ENCODE results near the gene THBD.

THBD gene

DNA sequence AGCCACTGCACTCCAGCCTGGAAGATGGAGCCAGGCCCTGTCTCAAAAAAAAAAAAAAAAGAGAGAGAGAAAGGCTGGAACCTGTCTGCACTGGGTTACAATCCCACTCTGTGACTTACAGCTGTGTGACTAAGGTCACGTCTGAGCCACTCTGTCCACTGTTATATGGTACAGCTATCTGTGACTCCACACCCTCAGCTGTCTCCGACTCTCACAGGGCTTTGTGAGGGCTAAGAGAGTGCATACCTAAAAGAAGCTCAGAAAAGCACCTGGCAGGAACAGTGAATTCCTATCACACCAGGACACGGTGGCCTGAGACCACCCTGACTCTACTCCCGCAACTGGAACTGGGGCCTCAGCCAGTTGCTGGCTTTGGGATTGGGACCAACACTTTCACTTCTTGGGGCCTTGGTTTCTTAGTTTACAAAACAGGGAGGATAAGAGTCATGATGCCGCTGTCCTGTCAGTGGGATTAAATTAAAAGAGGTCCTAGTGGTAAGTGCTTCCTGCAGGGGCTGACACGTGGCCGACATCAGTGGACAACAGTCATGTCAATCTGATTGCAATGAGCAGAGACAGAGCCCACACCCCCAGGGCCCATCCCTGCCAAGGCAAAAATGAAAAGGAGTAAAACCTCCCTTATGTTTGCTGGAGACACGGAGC, 42.4 kb upstream of the THBD start:
- Histone ChIP-seq H3K9ac (ENCODE audit: low read depth, low read length) (no peak overlapping the region), H3K4me1 (ENCODE audit: control insufficient read depth, insufficient read depth, low read length) (no peaks in the 10 kb centered on the region), H3K4me3 (ENCODE audit: low read depth, low read length) (no peak overlapping the region), H3K9me3 (ENCODE audit: control insufficient read depth, insufficient read depth, low read length) (no peaks in the 10 kb centered on the region), H3K27me3 (ENCODE audit: control insufficient read depth, insufficient read depth, low read length) (no peaks in the 10 kb centered on the region), H3K36me3 (ENCODE audit: control insufficient read depth, insufficient read depth, low read length) (no peaks in the 10 kb centered on the region)

DNA sequence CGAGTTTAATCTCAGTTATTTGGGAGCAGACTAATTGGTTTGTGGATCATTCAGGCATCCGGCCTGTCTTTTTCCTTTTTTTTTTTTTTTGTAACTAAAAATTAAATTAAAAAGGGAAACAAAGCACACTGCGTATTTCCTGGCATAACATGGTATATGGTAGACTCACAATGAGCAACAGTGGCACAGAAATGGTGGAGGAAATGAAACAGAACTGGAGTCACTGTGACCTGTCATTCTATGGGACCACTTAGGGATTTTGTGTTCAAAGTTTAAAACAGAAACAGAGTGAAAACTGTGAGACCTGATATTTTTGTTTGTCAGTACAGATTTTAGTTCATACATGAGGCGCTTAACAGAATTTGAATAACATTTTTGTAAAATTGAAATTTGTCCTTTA, 41.4 kb upstream of the THBD start:
- Histone ChIP-seq H3K4me1 (ENCODE audit: control insufficient read depth, insufficient read depth, low read length) (no peaks in the 10 kb centered on the region), H3K9me3 (ENCODE audit: control insufficient read depth, insufficient read depth, low read length) (no peaks in the 10 kb centered on the region), H3K27me3 (ENCODE audit: control insufficient read depth, insufficient read depth, low read length) (no peaks in the 10 kb centered on the region)

DNA sequence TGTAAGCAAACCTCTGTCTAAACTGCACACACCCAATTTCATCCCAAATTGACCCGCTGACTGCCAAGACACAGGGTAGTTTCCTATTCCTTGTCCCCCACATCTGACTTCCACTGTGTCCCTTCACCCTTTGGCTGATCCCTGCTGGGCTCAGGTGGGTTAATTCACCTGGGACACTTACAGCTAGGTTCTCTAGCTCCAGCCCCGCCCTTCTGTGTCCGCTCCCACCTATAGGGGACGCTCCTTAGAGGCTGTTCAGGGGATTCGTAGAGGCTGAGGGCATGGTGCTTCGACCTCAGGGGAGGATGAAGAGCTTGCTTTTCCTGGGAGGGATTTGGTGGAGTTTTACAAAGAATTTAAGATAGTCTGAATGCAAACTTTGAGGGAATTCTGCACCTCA, 40.7 kb upstream of the THBD start:
- no peaks in the 10 kb centered on the region for H3K9me3 ChIP-seq (ENCODE audit: control insufficient read depth, insufficient read depth, low read length)
- no peaks in the 10 kb centered on the region for H3K4me1 ChIP-seq (ENCODE audit: control insufficient read depth, insufficient read depth, low read length)
- H3K36me3 ChIP-seq (ENCODE audit: control insufficient read depth, insufficient read depth, low read length) = no peaks in the 10 kb centered on the region
- no peak overlapping the region for H3K9ac ChIP-seq (ENCODE audit: low read depth, low read length)
- no peak overlapping the region for H3K4me3 ChIP-seq (ENCODE audit: low read depth, low read length)
- H3K27me3 ChIP-seq (ENCODE audit: control insufficient read depth, insufficient read depth, low read length) = no peaks in the 10 kb centered on the region

More for the DNA sequence above, 41.4 kb upstream of the THBD start:
- H3K4me3 ChIP-seq (ENCODE audit: low read depth, low read length) = no peak overlapping the region
- H3K36me3 ChIP-seq (ENCODE audit: control insufficient read depth, insufficient read depth, low read length) = no peaks in the 10 kb centered on the region
- no peak overlapping the region for H3K9ac ChIP-seq (ENCODE audit: low read depth, low read length)

- Histone ChIP-seq H3K4me3 (ENCODE audit: low read depth, low read length) (no peak overlapping the region), H3K9ac (ENCODE audit: low read depth, low read length) (no peak overlapping the region), H3K4me1 (ENCODE audit: control insufficient read depth, insufficient read depth, low read length) (no peaks in the 10 kb centered on the region), H3K27me3 (ENCODE audit: control insufficient read depth, insufficient read depth, low read length) (no peaks in the 10 kb centered on the region), H3K9me3 (ENCODE audit: control insufficient read depth, insufficient read depth, low read length) (no peaks in the 10 kb centered on the region), H3K36me3 (ENCODE audit: control insufficient read depth, insufficient read depth, low read length) (no peaks in the 10 kb centered on the region)
Observed at GRCh38 chr20:23088866-23089265, 39.4 kb upstream of the THBD start.

DNA sequence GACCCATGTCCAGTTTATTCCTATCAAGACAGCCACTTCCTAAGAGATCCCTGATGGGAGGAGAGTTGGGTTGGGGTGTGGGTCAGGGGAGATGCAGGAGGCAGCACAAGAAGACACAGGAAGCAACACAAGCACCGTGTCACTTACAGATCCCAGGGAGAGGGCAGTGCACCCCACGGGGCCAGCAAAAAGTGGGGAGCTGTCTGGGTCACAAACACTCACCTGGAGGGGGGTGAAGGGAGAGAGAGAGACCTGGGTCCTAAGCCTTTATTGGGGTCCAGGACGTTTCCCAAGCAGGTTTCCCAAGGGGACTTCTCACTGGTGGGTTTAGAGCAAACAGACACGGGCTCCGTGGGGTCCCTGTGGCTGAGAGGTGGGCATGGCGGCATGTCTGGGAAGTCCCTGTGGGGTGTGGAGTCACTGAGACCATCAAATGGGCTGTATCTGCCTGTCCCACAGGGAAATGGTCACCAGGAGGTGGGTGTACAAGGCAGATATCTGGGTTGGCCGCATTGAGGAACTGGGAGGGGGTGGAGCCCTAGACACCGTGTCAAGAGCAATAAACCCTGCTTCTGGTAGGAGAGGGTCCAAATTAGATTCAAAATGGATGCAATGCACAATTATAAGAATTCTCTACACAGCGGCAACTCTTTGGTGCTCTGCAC, 38.2 kb upstream of the THBD start:
- no peak overlapping the region for H3K9ac ChIP-seq (ENCODE audit: low read depth, low read length)
- H3K27me3 ChIP-seq (ENCODE audit: control insufficient read depth, insufficient read depth, low read length) = no peaks in the 10 kb centered on the region
- peaks cover 4% of the 10 kb centered on the region for H3K4me1 ChIP-seq (ENCODE audit: control insufficient read depth, insufficient read depth, low read length)
- no peaks in the 10 kb centered on the region for H3K36me3 ChIP-seq (ENCODE audit: control insufficient read depth, insufficient read depth, low read length)
- no peak overlapping the region for H3K4me3 ChIP-seq (ENCODE audit: low read depth, low read length)
- no peaks in the 10 kb centered on the region for H3K9me3 ChIP-seq (ENCODE audit: control insufficient read depth, insufficient read depth, low read length)

DNA sequence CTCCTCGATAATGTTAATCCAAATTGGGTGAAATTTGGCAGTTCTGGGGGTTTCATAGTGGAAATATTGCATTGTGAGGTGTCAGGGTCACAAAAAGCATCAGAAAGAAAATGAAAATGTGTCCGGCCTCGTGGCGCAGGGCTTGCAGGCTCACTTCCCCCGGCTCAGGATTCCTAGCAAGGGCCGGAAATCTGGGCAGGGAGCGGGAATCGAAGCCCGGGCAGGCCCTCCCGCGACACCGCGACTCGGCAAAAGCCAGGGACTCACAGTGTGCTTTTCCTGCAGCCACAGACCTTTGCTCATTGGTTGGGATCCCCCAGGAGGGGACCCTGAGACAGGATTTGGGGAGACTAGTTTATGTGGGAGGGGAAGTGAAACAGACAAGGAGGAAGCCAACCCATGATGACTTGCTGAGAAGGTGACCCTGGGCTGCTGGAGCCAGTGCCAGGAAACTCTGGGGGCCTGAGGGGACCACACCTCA, 37.5 kb upstream of the THBD start:
- Histone ChIP-seq H3K9ac (ENCODE audit: low read depth, low read length) (no peak overlapping the region), H3K36me3 (ENCODE audit: control insufficient read depth, insufficient read depth, low read length) (no peaks in the 10 kb centered on the region), H3K4me1 (ENCODE audit: control insufficient read depth, insufficient read depth, low read length) (peaks cover 4% of the 10 kb centered on the region), H3K4me3 (ENCODE audit: low read depth, low read length) (no peak overlapping the region), H3K27me3 (ENCODE audit: control insufficient read depth, insufficient read depth, low read length) (no peaks in the 10 kb centered on the region), H3K9me3 (ENCODE audit: control insufficient read depth, insufficient read depth, low read length) (no peaks in the 10 kb centered on the region)

DNA sequence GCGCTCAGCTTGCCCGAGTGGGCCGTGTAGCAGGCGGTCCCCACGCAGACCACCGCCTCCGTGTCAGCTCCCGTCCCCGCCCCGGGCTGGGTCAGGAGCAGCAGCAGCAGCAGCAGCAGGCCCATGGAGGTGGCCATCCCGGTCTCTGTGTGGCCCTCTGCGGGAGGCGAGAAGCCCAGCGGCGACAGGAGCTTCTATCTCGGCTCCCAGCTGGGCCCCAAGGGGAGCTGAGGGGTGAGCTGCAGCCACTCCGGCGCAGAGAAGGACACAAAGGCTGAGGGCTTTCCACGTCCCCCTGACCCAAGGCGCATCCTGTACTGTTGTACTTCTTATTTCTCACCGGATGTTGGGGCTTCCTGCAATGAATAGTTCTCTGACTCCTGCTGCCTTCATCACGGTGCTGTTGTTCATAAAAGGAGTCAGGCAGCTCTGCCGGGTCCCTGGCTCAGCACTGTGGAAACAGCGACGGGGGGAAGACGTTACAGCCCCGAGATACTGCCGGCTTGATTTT, 36.6 kb upstream of the THBD start, which contains the start of gene CD93:
TSS of gene CD93 (minus strand) at position 269 of the 511 bp plus-strand sequence. CDS start at position 137, 132 bp downstream.
- H3K9ac ChIP-seq (ENCODE audit: low read depth, low read length) = no peak within 1 kb of the TSS
- peaks cover 4% of the 10 kb centered on the region for H3K4me1 ChIP-seq (ENCODE audit: control insufficient read depth, insufficient read depth, low read length)
- no peak within 1 kb of the TSS for H3K4me3 ChIP-seq (ENCODE audit: low read depth, low read length)
- no peaks in the 10 kb centered on the region for H3K27me3 ChIP-seq (ENCODE audit: control insufficient read depth, insufficient read depth, low read length)
- H3K9me3 ChIP-seq (ENCODE audit: control insufficient read depth, insufficient read depth, low read length) = no peaks in the 10 kb centered on the region
- H3K36me3 ChIP-seq (ENCODE audit: control insufficient read depth, insufficient read depth, low read length) = no peaks in the 10 kb centered on the region

DNA sequence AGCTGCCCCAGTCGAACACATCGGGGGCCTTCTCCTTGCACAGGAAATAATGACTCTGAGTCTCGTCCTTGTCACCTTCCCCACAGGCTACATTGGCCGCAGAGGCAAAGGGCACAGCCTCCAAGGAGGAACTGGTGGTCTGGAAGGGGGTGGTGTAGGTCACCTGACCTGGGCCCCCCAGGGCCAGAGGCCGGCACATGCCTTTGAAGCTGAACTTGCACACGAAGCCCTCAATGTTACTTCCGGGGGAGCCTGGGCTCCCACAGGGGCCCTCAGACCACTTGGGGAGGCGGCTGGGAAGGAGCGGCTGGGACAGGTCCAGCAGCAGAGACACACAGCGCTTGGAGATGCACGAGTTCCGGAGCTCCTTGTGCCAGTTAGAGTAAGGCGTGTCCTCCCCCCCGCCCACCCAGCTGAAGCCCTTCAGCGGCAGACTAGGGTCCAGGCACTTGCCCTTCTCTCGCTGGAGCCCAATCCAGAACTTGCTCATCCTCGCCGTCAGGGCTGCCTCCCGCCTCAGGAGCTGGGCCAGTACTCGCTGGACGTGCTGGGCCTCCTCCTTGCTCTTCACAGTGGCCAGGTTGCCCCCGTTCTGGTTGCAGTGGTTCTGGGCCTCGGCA, 36.1 kb upstream of the THBD start:
- Histone ChIP-seq H3K27me3 (ENCODE audit: control insufficient read depth, insufficient read depth, low read length) (no peaks in the 10 kb centered on the region), H3K9me3 (ENCODE audit: control insufficient read depth, insufficient read depth, low read length) (no peaks in the 10 kb centered on the region), H3K4me1 (ENCODE audit: control insufficient read depth, insufficient read depth, low read length) (peaks cover 4% of the 10 kb centered on the region), H3K9ac (ENCODE audit: low read depth, low read length) (no peak overlapping the region), H3K36me3 (ENCODE audit: control insufficient read depth, insufficient read depth, low read length) (no peaks in the 10 kb centered on the region), H3K4me3 (ENCODE audit: low read depth, low read length) (no peak overlapping the region)

DNA sequence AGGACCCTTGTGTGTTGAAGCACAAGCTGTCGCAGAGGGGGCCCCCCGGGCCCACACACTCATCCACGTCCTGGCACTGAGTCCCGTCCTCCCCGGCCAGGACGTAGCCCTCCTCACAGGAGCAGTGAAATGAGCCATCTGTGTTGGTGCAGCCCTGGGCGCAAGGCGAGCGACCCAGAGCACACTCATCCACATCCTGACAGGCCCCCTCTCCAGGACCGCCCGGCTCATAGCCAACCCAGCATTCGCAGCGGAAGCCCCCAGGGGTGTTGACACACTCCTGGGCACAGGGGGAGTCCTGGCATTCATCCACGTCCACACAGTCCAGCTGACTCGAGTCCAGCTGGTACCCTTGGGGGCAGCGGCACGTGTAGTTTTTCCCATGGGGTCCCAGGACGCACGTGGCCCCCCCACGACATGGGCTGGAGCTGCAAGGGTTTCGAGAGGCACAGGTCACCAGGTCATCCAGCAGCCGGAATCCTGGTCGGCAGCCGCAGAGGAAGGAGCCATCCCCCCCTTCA, 35.4 kb upstream of the THBD start:
- Histone ChIP-seq H3K27me3 (ENCODE audit: control insufficient read depth, insufficient read depth, low read length) (no peaks in the 10 kb centered on the region), H3K4me1 (ENCODE audit: control insufficient read depth, insufficient read depth, low read length) (peaks cover 4% of the 10 kb centered on the region)

GRCh38 chr20:23084282-23084844, 34.9 kb upstream of the THBD start:
- no peaks in the 10 kb centered on the region for H3K27me3 ChIP-seq (ENCODE audit: control insufficient read depth, insufficient read depth, low read length)
- H3K36me3 ChIP-seq (ENCODE audit: control insufficient read depth, insufficient read depth, low read length) = no peaks in the 10 kb centered on the region
- no peaks in the 10 kb centered on the region for H3K9me3 ChIP-seq (ENCODE audit: control insufficient read depth, insufficient read depth, low read length)
- H3K9ac ChIP-seq (ENCODE audit: low read depth, low read length) = no peak overlapping the region
- H3K4me3 ChIP-seq (ENCODE audit: low read depth, low read length) = no peak overlapping the region
- peaks cover 4% of the 10 kb centered on the region for H3K4me1 ChIP-seq (ENCODE audit: control insufficient read depth, insufficient read depth, low read length)

More for the DNA sequence above, 35.4 kb upstream of the THBD start:
- no peak overlapping the region for H3K9ac ChIP-seq (ENCODE audit: low read depth, low read length)
- no peaks in the 10 kb centered on the region for H3K36me3 ChIP-seq (ENCODE audit: control insufficient read depth, insufficient read depth, low read length)
- H3K9me3 ChIP-seq (ENCODE audit: control insufficient read depth, insufficient read depth, low read length) = no peaks in the 10 kb centered on the region
- H3K4me3 ChIP-seq (ENCODE audit: low read depth, low read length) = no peak overlapping the region

DNA sequence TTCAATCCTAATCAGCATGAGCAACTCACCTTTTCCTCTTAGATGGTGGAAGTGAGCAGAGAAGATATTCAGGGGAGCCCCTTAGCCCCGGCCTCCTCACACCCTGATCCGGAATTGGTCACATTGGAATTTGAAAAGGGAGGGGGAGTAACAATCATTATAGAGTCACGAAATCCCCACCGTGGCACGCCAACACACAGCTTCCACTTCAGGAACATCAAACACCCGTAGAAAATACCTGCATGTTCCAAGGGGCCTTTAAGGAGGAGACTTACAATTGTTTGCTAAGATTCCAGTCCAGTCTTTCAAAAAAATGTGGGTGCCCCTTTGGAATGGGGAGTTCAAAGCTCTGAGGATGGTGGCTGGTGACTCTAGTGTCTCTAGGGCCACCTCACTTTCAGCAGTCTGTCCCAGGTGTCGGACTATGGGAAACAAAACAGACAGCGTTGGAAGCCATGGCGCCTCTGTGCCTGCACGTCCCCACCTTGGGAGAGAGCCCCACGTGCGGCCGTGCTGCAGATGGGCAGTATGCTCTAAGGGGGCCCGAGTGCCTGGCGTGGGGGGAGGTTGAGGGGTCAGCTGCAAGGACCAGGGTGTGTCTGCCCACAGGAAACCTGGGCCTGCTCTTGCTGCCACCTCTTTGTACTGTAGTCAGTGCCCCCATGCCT, 34.2 kb upstream of the THBD start:
- Histone ChIP-seq H3K27me3 (ENCODE audit: control insufficient read depth, insufficient read depth, low read length) (no peaks in the 10 kb centered on the region), H3K4me3 (ENCODE audit: low read depth, low read length) (no peak overlapping the region), H3K36me3 (ENCODE audit: control insufficient read depth, insufficient read depth, low read length) (no peaks in the 10 kb centered on the region), H3K9ac (ENCODE audit: low read depth, low read length) (no peak overlapping the region), H3K4me1 (ENCODE audit: control insufficient read depth, insufficient read depth, low read length) (peaks cover 4% of the 10 kb centered on the region), H3K9me3 (ENCODE audit: control insufficient read depth, insufficient read depth, low read length) (no peaks in the 10 kb centered on the region)

All from iPS-15b (cell line).